Amygdala (tissue), 56 donors: Measurements from ENCODE around the gene BEST1.
"Not testable (repeated sequence)": the region's sequence is repeated elsewhere in the genome, so short reads cannot be mapped to it uniquely, and the experiment has no call there.

Source experiments
- DNase-seq, 56 donors: peaks; one replicate each; lab custom pipeline; 2025; lab: John Stamatoyannopoulos, UW

Gene BEST1

GRCh38 chr11:61962213-61963015 is 12.3 kb downstream of the BEST1 start:
- no peak for DNase-seq

- DNase-seq: peak in 1 of 56 donors; percentile 29
Measured at GRCh38 chr11:61963016-61963281, 12.8 kb downstream of the BEST1 start.

- DNase-seq: peak in 4 of 56 donors; percentile 21 to 49 (median 38)
Measured at GRCh38 chr11:61963282-61964057, 13.3 kb downstream of the BEST1 start.

- no peak for DNase-seq
Measured at GRCh38 chr11:61964058-61964665, 14.0 kb downstream of the BEST1 start.

- not testable (repeated sequence) for DNase-seq
Measured at GRCh38 chr11:61964666-61965271, 14.6 kb downstream of the BEST1 start.

GRCh38 chr11:61966734-61967115 is 16.6 kb downstream of the BEST1 start:
- DNase-seq: peak in 1 of 56 donors; percentile 72

- peak in 55 of 56 donors; percentile 67 to 96 (median 88) for DNase-seq
Measured at GRCh38 chr11:61967116-61967923, 17.2 kb downstream of the BEST1 start, which contains the start of gene FTH1. FTH1 (minus strand) TSS chr11:61967634; CDS start chr11:61967425, 209 bp downstream.

- peak in 23 of 56 donors; percentile 44 to 83 (median 68) for DNase-seq
Measured at GRCh38 chr11:61967924-61968757, 18.0 kb downstream of the BEST1 start.

GRCh38 chr11:61968758-61969390 is 18.7 kb downstream of the BEST1 start:
- no peak for DNase-seq

- DNase-seq: no peak
Measured at GRCh38 chr11:61969391-61969758, 19.2 kb downstream of the BEST1 start.

- peak in 1 of 56 donors; percentile 24 for DNase-seq
Measured at GRCh38 chr11:61969838-61970662, 19.9 kb downstream of the BEST1 start.

GRCh38 chr11:61971248-61972111 is 21.3 kb downstream of the BEST1 start:
- DNase-seq: peak in 55 of 56 donors; percentile 67 to 98 (median 92)

GRCh38 chr11:61972112-61972671 is 22.0 kb downstream of the BEST1 start:
- DNase-seq: no peak

GRCh38 chr11:61972672-61973475 is 22.7 kb downstream of the BEST1 start:
- DNase-seq: no peak

- DNase-seq: no peak
Measured at GRCh38 chr11:61973476-61974162, 23.5 kb downstream of the BEST1 start.
